Measurements from ENCODE around the gene CRYBG1.
"Not testable (repeated sequence)": the region's sequence is repeated elsewhere in the genome, so short reads cannot be mapped to it uniquely, and the experiment has no call there.

CRYBG1 gene

DNA sequence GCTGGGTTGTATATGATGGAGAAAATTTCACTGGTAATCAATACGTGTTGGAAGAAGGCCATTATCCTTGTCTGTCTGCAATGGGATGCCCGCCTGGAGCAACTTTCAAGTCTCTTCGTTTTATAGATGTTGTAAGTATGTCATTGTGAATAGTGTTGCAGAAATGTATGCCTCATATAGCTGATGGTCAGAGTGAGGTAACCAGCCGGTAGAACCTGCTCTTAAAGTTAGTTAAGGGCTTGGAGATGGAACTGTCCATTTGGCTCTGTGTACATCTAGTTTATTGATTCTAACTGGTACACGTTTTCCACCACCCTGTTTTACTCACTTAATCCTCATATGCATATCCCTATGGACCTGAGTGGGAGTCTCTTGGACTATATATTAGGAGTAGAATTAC lies 195.2 kb downstream of the CRYBG1 start:
- H3K9me3 ChIP-seq (ENCODE audit: control insufficient read depth, low read length), result no peaks in the 10 kb centered on the region
- H3K36me3 ChIP-seq (ENCODE audit: control insufficient read depth, insufficient read depth, low read length), result no peaks in the 10 kb centered on the region
- WGBS, 2 experiments, result 77 to 92% methylated on average over 4 to 5 of the region's 5 CpGs
- H3K27ac ChIP-seq (ENCODE audit: insufficient read depth, low read depth, low read length, poor library complexity, severe bottlenecking), result no peak overlapping the region
- no peaks in the 10 kb centered on the region for H3K4me1 ChIP-seq (ENCODE audit: control insufficient read depth, insufficient read depth, low read length)
- no peak overlapping the region for H3K4me3 ChIP-seq (ENCODE audit: insufficient read depth, low read depth, low read length)
- no peaks in the 10 kb centered on the region for H3K27me3 ChIP-seq (ENCODE audit: control insufficient read depth, insufficient read depth, low read length, poor library complexity, severe bottlenecking)

DNA sequence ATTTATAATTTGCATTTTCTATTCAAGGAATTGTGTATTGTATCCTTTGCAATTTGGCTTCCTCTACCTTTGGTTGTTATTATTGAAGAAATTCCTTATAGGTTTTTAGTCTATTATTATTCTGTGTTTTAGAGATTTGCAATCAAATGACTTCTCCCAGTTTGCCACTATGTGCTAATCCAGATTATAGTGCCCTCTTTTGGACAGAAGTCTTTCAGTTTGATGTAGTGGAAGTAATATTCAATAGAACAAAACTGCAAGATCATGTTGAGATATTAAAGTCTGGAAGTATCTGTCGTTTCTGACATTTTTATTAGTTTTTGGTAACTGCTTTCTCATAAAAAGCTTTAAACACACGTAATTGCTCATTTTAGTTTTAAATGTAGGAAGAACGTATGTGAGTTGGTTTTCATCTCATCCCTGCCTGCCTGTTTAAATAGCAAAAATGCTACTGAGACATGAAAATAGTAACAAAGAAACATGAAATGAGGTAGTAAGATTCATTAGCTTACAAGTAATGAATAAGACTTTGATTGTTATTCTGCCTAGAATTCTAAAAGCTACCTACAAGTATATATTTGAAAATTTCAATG lies 195.9 kb downstream of the CRYBG1 start:
- Histone ChIP-seq H3K4me1 (ENCODE audit: control insufficient read depth, insufficient read depth, low read length) (no peaks in the 10 kb centered on the region), H3K4me3 (ENCODE audit: insufficient read depth, low read depth, low read length) (no peak overlapping the region), H3K9me3 (ENCODE audit: control insufficient read depth, low read length) (no peaks in the 10 kb centered on the region), H3K36me3 (ENCODE audit: control insufficient read depth, insufficient read depth, low read length) (no peaks in the 10 kb centered on the region), H3K27me3 (ENCODE audit: control insufficient read depth, insufficient read depth, low read length, poor library complexity, severe bottlenecking) (no peaks in the 10 kb centered on the region), H3K27ac (ENCODE audit: insufficient read depth, low read depth, low read length, poor library complexity, severe bottlenecking) (no peak overlapping the region)
- 81 to 100% methylated on average over 3 of the region's 3 CpGs for WGBS, 2 experiments

DNA sequence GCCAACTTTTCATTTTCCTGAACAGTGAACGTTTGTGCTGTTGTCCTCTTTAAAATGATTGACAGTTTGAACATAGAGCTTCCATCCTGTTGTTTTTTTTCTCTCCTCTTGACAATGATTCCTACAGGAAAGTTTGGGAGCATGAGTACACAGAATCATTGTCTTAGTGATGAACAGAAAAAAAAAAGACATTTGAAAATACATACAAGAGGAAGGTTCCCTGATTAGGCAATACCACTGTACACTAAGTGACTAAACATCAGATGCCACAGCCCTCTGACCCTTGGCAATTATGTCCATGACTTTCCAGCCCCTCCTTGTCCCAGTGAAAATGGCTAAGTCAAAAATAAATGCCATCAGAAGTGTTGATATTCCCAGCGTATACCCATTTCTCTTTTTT lies 197.3 kb downstream of the CRYBG1 start:
- Histone ChIP-seq H3K27me3 (ENCODE audit: control insufficient read depth, insufficient read depth, low read length, poor library complexity, severe bottlenecking) (no peaks in the 10 kb centered on the region), H3K27ac (ENCODE audit: insufficient read depth, low read depth, low read length, poor library complexity, severe bottlenecking) (no peak overlapping the region), H3K4me3 (ENCODE audit: insufficient read depth, low read depth, low read length) (no peak overlapping the region), H3K9me3 (ENCODE audit: control insufficient read depth, low read length) (no peaks in the 10 kb centered on the region), H3K36me3 (ENCODE audit: control insufficient read depth, insufficient read depth, low read length) (no peaks in the 10 kb centered on the region), H3K4me1 (ENCODE audit: control insufficient read depth, insufficient read depth, low read length) (no peaks in the 10 kb centered on the region)
- WGBS, 2 experiments, result 91 to 93% methylated on average over 2 of the region's 2 CpGs

DNA sequence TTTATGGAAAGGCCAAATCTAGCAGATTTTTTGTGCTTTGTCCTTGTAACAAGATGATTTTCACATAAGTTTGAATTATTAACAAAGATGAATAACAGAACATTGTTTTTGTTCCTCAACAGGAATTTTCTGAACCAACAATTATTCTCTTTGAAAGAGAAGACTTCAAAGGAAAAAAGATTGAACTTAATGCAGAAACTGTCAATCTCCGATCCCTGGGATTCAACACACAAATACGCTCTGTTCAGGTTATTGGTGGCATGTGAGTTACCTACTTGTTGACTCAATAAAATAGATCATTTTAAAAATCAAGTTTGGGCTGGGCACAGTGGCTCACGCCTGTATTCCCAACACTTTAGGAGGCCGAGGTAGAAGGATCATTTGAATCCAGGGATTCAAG lies 197.8 kb downstream of the CRYBG1 start:
- 96 to 98% methylated on average over 4 of the region's 4 CpGs for WGBS, 2 experiments
- Histone ChIP-seq H3K9me3 (ENCODE audit: control insufficient read depth, low read length) (no peaks in the 10 kb centered on the region), H3K36me3 (ENCODE audit: control insufficient read depth, insufficient read depth, low read length) (no peaks in the 10 kb centered on the region), H3K4me1 (ENCODE audit: control insufficient read depth, insufficient read depth, low read length) (no peaks in the 10 kb centered on the region), H3K27ac (ENCODE audit: insufficient read depth, low read depth, low read length, poor library complexity, severe bottlenecking) (no peak overlapping the region), H3K27me3 (ENCODE audit: control insufficient read depth, insufficient read depth, low read length, poor library complexity, severe bottlenecking) (no peaks in the 10 kb centered on the region), H3K4me3 (ENCODE audit: insufficient read depth, low read depth, low read length) (no peak overlapping the region)

DNA sequence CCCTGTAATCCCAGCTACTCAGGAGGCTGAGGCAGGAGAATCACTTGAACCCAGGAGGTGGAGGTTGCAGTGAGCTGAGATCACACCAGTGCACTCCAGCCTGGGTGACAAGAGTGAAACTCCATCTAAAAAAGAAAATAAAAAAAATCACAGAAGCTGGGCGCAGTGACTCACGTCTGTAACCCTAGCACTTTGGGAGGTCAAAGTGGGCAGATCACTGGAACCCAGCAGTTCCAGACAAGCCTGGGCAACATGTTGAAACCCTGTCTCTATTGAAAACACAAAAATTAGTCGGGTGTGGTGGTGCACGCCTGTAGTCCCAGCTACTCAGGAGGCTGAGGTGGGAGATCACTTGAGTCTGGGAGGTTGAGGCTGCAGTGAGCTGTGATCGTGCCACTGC lies 199.1 kb downstream of the CRYBG1 start:
- not testable (repeated sequence) for H3K36me3 ChIP-seq (ENCODE audit: control insufficient read depth, insufficient read depth, low read length); H3K27ac ChIP-seq (ENCODE audit: insufficient read depth, low read depth, low read length, poor library complexity, severe bottlenecking); H3K9me3 ChIP-seq (ENCODE audit: control insufficient read depth, low read length); H3K4me3 ChIP-seq (ENCODE audit: insufficient read depth, low read depth, low read length); H3K4me1 ChIP-seq (ENCODE audit: control insufficient read depth, insufficient read depth, low read length); H3K27me3 ChIP-seq (ENCODE audit: control insufficient read depth, insufficient read depth, low read length, poor library complexity, severe bottlenecking)
- 93% methylated on average over 5 of the region's 5 CpGs for WGBS, 2 experiments

DNA sequence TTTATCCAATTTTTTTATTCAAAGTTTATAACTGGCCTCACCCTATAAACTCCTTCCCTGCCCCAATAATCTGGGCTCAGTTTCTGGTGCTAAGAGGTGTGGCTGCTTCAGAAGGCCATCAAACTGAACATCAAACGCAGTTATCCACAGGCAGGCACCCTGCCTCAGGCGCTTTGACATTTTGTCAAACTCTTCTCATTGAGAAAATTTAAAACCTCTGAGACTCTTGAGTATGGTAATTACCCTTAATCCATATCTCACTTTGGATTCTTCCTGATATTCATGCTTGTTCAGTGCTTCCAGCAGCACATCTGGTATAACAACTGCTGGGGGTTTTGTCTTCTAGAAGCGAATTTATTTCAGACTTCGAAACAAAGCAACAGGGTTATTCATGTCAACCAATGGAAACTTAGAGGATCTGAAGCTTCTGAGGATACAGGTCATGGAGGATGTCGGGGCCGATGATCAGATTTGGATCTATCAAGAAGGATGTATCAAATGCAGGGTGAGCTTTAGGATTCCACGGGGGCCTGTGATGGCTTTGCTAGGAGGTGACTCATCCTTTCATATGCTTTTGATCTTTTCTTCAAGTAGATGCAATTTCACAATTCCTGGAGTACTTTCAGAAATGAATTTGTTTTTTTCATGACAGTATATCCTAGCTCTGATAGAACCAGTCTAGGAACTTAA lies 200.6 kb downstream of the CRYBG1 start:
- no peaks in the 10 kb centered on the region for H3K9me3 ChIP-seq (ENCODE audit: control insufficient read depth, low read length)
- H3K27me3 ChIP-seq (ENCODE audit: control insufficient read depth, insufficient read depth, low read length, poor library complexity, severe bottlenecking), result no peaks in the 10 kb centered on the region
- no peak overlapping the region for H3K27ac ChIP-seq (ENCODE audit: insufficient read depth, low read depth, low read length, poor library complexity, severe bottlenecking)
- no peaks in the 10 kb centered on the region for H3K36me3 ChIP-seq (ENCODE audit: control insufficient read depth, insufficient read depth, low read length)
- no peaks in the 10 kb centered on the region for H3K4me1 ChIP-seq (ENCODE audit: control insufficient read depth, insufficient read depth, low read length)
- no peak overlapping the region for H3K4me3 ChIP-seq (ENCODE audit: insufficient read depth, low read depth, low read length)
- 90 to 92% methylated on average over 7 of the region's 7 CpGs for WGBS, 2 experiments

DNA sequence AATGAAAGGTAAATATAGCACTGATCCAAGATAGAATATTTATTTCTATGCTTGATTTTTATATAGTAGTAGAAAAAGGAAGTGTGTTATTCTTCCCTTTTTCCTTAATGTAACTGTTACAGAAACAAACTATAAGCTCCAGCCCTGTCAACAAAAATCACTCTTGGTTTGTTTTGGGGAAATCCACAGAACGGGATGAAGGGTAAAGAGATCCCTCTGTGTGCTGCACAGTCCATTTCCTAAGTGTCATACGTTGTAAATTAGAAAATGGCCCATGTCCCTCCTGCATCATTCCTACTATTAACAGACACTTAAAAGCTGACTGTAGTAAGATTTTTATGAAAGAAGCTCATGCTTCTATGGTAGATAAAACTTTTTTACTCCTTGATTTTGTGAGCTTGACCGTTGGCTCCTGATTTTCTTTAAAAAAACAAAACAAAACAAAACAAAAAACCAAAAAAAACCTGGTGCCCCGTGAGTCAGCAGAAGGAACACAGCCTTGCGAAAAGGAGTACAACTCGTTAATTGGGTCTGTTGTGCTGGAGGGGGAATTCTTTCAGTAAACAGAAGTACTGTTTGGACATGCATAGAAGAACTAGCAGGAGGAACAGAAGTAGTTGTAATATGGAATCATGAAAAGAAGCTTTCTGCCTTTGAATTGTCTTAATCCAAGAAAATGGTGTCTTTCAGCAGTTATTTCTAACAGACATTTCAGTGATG lies 201.3 kb downstream of the CRYBG1 start:
- Histone ChIP-seq H3K4me3 (ENCODE audit: insufficient read depth, low read depth, low read length) (no peak overlapping the region), H3K4me1 (ENCODE audit: control insufficient read depth, insufficient read depth, low read length) (no peaks in the 10 kb centered on the region), H3K36me3 (ENCODE audit: control insufficient read depth, insufficient read depth, low read length) (no peaks in the 10 kb centered on the region), H3K9me3 (ENCODE audit: control insufficient read depth, low read length) (no peaks in the 10 kb centered on the region), H3K27me3 (ENCODE audit: control insufficient read depth, insufficient read depth, low read length, poor library complexity, severe bottlenecking) (no peaks in the 10 kb centered on the region), H3K27ac (ENCODE audit: insufficient read depth, low read depth, low read length, poor library complexity, severe bottlenecking) (no peak overlapping the region)
- 87 to 92% methylated on average over 5 to 6 of the region's 6 CpGs for WGBS, 2 experiments

DNA sequence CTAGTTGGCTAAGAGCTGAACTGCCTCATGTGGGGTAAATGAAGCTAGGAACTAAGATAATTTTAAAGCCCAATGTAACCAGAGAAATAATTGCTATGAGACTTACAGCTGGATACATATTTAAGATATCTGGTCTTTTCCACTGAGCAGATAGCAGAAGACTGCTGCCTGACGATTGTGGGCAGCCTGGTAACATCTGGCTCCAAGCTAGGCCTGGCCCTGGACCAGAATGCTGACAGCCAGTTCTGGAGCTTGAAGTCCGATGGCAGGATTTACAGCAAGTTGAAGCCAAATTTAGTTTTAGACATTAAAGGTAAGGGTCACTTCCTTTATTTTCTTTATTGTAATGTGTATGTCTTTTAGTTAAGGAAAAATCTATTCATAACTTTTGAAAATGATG lies 203.1 kb downstream of the CRYBG1 start:
- Histone ChIP-seq H3K36me3 (ENCODE audit: control insufficient read depth, insufficient read depth, low read length) (no peaks in the 10 kb centered on the region), H3K4me3 (ENCODE audit: insufficient read depth, low read depth, low read length) (no peak overlapping the region), H3K27ac (ENCODE audit: insufficient read depth, low read depth, low read length, poor library complexity, severe bottlenecking) (no peak overlapping the region), H3K4me1 (ENCODE audit: control insufficient read depth, insufficient read depth, low read length) (no peaks in the 10 kb centered on the region), H3K27me3 (ENCODE audit: control insufficient read depth, insufficient read depth, low read length, poor library complexity, severe bottlenecking) (no peaks in the 10 kb centered on the region), H3K9me3 (ENCODE audit: control insufficient read depth, low read length) (no peaks in the 10 kb centered on the region)
- 92 to 95% methylated on average over 2 of the region's 2 CpGs for WGBS, 2 experiments

DNA sequence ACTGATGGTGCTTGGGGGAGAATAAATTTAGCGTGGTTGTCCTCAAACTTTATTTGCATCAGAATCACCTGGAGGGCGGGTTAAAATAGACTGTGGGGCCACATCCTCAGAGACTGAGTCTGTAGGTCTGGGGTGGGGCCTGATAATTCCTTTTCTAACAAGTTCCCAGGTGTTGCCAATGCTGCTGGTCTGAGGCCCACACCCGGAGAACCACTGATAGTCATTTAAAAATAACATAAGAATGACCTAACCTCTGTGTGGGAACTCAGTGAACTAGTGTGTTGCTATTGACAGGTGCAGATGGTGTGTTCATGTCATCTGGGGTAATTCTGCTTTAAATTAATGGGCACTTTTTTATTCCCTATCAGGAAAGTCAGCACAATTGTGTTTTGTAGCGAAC lies 204.0 kb downstream of the CRYBG1 start:
- Histone ChIP-seq H3K27ac (ENCODE audit: insufficient read depth, low read depth, low read length, poor library complexity, severe bottlenecking) (no peak overlapping the region), H3K9me3 (ENCODE audit: control insufficient read depth, low read length) (no peaks in the 10 kb centered on the region), H3K27me3 (ENCODE audit: control insufficient read depth, insufficient read depth, low read length, poor library complexity, severe bottlenecking) (no peaks in the 10 kb centered on the region), H3K36me3 (ENCODE audit: control insufficient read depth, insufficient read depth, low read length) (no peaks in the 10 kb centered on the region), H3K4me3 (ENCODE audit: insufficient read depth, low read depth, low read length) (no peak overlapping the region), H3K4me1 (ENCODE audit: control insufficient read depth, insufficient read depth, low read length) (no peaks in the 10 kb centered on the region)
- WGBS, 2 experiments, result 90 to 91% methylated on average over 2 to 3 of the region's 4 CpGs

DNA sequence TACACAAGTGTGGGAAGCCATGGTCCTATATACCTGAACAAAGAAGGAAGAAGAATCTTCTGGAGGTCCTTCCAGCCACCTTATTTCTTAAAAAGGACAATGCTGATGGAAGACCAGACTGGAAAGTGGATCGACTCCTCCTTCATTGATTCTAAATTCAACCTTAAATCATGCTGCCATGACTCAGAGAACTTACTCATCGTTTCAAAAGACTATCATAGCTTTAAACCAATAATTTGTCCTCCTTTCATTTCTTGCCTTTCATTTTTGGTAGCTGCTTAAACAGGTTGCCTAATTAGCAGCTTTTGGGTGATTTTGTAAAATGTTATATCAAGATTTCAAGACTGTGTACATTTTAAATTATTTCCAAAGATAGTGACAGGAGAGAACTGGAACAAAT lies 208.0 kb downstream of the CRYBG1 start:
- no peaks in the 10 kb centered on the region for H3K27me3 ChIP-seq (ENCODE audit: control insufficient read depth, insufficient read depth, low read length, poor library complexity, severe bottlenecking)
- no peaks in the 10 kb centered on the region for H3K36me3 ChIP-seq (ENCODE audit: control insufficient read depth, insufficient read depth, low read length)
- H3K4me1 ChIP-seq (ENCODE audit: control insufficient read depth, insufficient read depth, low read length), result no peaks in the 10 kb centered on the region
- WGBS, 2 experiments, result 94 to 95% methylated on average over 2 of the region's 2 CpGs
- no peak overlapping the region for H3K4me3 ChIP-seq (ENCODE audit: insufficient read depth, low read depth, low read length)
- no peaks in the 10 kb centered on the region for H3K9me3 ChIP-seq (ENCODE audit: control insufficient read depth, low read length)
- no peak overlapping the region for H3K27ac ChIP-seq (ENCODE audit: insufficient read depth, low read depth, low read length, poor library complexity, severe bottlenecking)
